NK-92 treated with Interleukin-12 subunit alpha and Interleukin-12 subunit beta, amount 100 ng/mL, for 24 hours (cell line): ENCODE measurements around the gene STIM2.
"Not testable (repeated sequence)": the region's sequence is repeated elsewhere in the genome, so short reads cannot be mapped to it uniquely, and the experiment has no call there.

Experiments
- DNase-seq: peaks from one replicate; lab custom pipeline; 2025; lab: John Stamatoyannopoulos, UW

STIM2 gene

GRCh38 chr4:27001398-27002164 lies 140.9 kb downstream of the STIM2 start:
- DNase-seq, result no peak

GRCh38 chr4:27003642-27004113 lies 143.0 kb downstream of the STIM2 start:
- DNase-seq, result no peak

GRCh38 chr4:27005501-27005900 lies 144.9 kb downstream of the STIM2 start:
- no peak for DNase-seq

GRCh38 chr4:27005905-27006590 lies 145.4 kb downstream of the STIM2 start:
- no peak for DNase-seq

GRCh38 chr4:27006646-27007045 lies 146.0 kb downstream of the STIM2 start:
- DNase-seq, result no peak

GRCh38 chr4:27007507-27007906 lies 146.9 kb downstream of the STIM2 start:
- no peak for DNase-seq

- no peak for DNase-seq
Measured at GRCh38 chr4:27008679-27009078, 148.0 kb downstream of the STIM2 start.

GRCh38 chr4:27009539-27009938 lies 148.9 kb downstream of the STIM2 start:
- DNase-seq, result no peak

GRCh38 chr4:27010334-27010940 lies 149.8 kb downstream of the STIM2 start:
- peak; percentile 38 for DNase-seq

GRCh38 chr4:27011401-27011800 lies 150.8 kb downstream of the STIM2 start:
- DNase-seq, result no peak

- DNase-seq, result no peak
Measured at GRCh38 chr4:27013012-27013411, 152.4 kb downstream of the STIM2 start.

GRCh38 chr4:27016551-27016950 lies 155.9 kb downstream of the STIM2 start:
- DNase-seq, result no peak

- no peak for DNase-seq
Measured at GRCh38 chr4:27017623-27018022, 157.0 kb downstream of the STIM2 start.

- DNase-seq, result no peak
Measured at GRCh38 chr4:27018076-27018475, 157.4 kb downstream of the STIM2 start.

GRCh38 chr4:27018910-27019309 lies 158.3 kb downstream of the STIM2 start:
- no peak for DNase-seq

- DNase-seq, result no peak
Measured at GRCh38 chr4:27019766-27020165, 159.1 kb downstream of the STIM2 start.

- DNase-seq, result no peak
Measured at GRCh38 chr4:27020203-27020602, 159.6 kb downstream of the STIM2 start.

GRCh38 chr4:27020603-27021002 lies 160.0 kb downstream of the STIM2 start:
- DNase-seq, result no peak

- no peak for DNase-seq
Measured at GRCh38 chr4:27022963-27023362, 162.3 kb downstream of the STIM2 start.

GRCh38 chr4:27023366-27023765 lies 162.7 kb downstream of the STIM2 start:
- DNase-seq, result no peak

- no peak for DNase-seq
Measured at GRCh38 chr4:27024805-27025204, 164.2 kb downstream of the STIM2 start.

GRCh38 chr4:27027428-27027827 lies 166.8 kb downstream of the STIM2 start:
- DNase-seq, result no peak

GRCh38 chr4:27035127-27035526 lies 174.5 kb downstream of the STIM2 start:
- not testable (repeated sequence) for DNase-seq
